ENCODE data around the gene ARL2BP. TPM values are rescaled to one million over a fixed set of nuclear protein-coding genes. Genes with fewer than 3 reads are reported as not detected.

Gene ARL2BP
- total RNA-seq, 4 donors from 2014 or later, result 44.5 to 75.1 (median 54.6) TPM

GRCh38 chr16:57226701-57227621 is 18.1 kb upstream of the ARL2BP start:
- no peak for DNase-seq
- Histone ChIP-seq H3K4me3 (no peak overlapping the region), H3K36me3 (peaks cover 7 to 100% (median 50%) of the 10 kb centered on the region in 3 donors), H3K9me3 (no peaks in the 10 kb centered on the region), H3K4me1 (peaks cover 0 to 5% (median 0%) of the 10 kb centered on the region in 3 donors), H3K27ac (no peak overlapping the region), H3K27me3 (no peaks in the 10 kb centered on the region)
- no peak for TF ChIP-seq POLR2A (IDR thresholded peaks at IDR 0.05)
- no peak for TF ChIP-seq CTCF (IDR thresholded peaks at IDR 0.05)
- intact Hi-C loops (cut with DNase I), result no loop called here
- WGBS, 2 donors, result 81 to 95% methylated on average over 2 to 3 of the region's 4 CpGs

GRCh38 chr16:57229079-57229478 is 16.0 kb upstream of the ARL2BP start:
- no peaks in the 10 kb centered on the region for H3K9me3 ChIP-seq
- no peak for DNase-seq
- H3K4me3 ChIP-seq, result no peak overlapping the region
- no peak for TF ChIP-seq CTCF (IDR thresholded peaks at IDR 0.05)
- no peak for TF ChIP-seq POLR2A (IDR thresholded peaks at IDR 0.05)
- H3K4me1 ChIP-seq, result peaks cover 0 to 12% (median 0%) of the 10 kb centered on the region in 3 donors
- WGBS, 2 donors, result 54 to 76% methylated on average over 1 of the region's 1 CpG
- peaks cover 17 to 100% (median 54%) of the 10 kb centered on the region in 3 donors for H3K36me3 ChIP-seq
- no peak overlapping the region for H3K27ac ChIP-seq
- intact Hi-C loops (cut with DNase I), result no loop called here
- H3K27me3 ChIP-seq, result no peaks in the 10 kb centered on the region

GRCh38 chr16:57231821-57232350 is 13.2 kb upstream of the ARL2BP start:
- 48 to 65% methylated on average over 3 of the region's 3 CpGs for WGBS, 2 donors
- intact Hi-C loops (cut with DNase I), result no loop called here
- Histone ChIP-seq H3K9me3 (no peaks in the 10 kb centered on the region), H3K27me3 (no peaks in the 10 kb centered on the region), H3K27ac (peak overlapping the region in 2 of 4 donors; percentile 1 to 6), H3K36me3 (peaks cover 9 to 100% (median 51%) of the 10 kb centered on the region in 3 donors), H3K4me1 (peaks cover 0 to 25% (median 0%) of the 10 kb centered on the region in 3 donors), H3K4me3 (no peak overlapping the region)
- DNase-seq, result no peak
- TF ChIP-seq CTCF (IDR thresholded peaks at IDR 0.05) (no peak), POLR2A (IDR thresholded peaks at IDR 0.05) (no peak)

- TF ChIP-seq CTCF (IDR thresholded peaks at IDR 0.05) (no peak), POLR2A (IDR thresholded peaks at IDR 0.05) (no peak)
- H3K27ac ChIP-seq, result no peak overlapping the region
- no peak overlapping the region for H3K4me3 ChIP-seq
- peaks cover 9 to 100% (median 37%) of the 10 kb centered on the region in 3 donors for H3K36me3 ChIP-seq
- no peaks in the 10 kb centered on the region for H3K9me3 ChIP-seq
- WGBS, 2 donors, result 86 to 90% methylated on average over 9 of the region's 9 CpGs
- no peak for DNase-seq
- peaks cover 0 to 25% (median 0%) of the 10 kb centered on the region in 3 donors for H3K4me1 ChIP-seq
- intact Hi-C loops (cut with DNase I), result no loop called here
- no peaks in the 10 kb centered on the region for H3K27me3 ChIP-seq
Measured at GRCh38 chr16:57233944-57234706, 10.9 kb upstream of the ARL2BP start.

All from esophagus squamous epithelium (tissue), 5 donors.